GM21528 (cell line): Measurements from ENCODE around the gene RNF111.
"Not testable (repeated sequence)": the region's sequence is repeated elsewhere in the genome, so short reads cannot be mapped to it uniquely, and the experiment has no call there.

ENCODE experiments used
- ATAC-seq: cut with Tn5 transposase; IDR thresholded peaks from one replicate; pipeline ENCODE4 v1.9.1; 2021; ENCODE audit warnings: mild to moderate bottlenecking, moderate library complexity; ENCODE audit not compliant: unreplicated experiment, low FRiP score

Gene RNF111

DNA sequence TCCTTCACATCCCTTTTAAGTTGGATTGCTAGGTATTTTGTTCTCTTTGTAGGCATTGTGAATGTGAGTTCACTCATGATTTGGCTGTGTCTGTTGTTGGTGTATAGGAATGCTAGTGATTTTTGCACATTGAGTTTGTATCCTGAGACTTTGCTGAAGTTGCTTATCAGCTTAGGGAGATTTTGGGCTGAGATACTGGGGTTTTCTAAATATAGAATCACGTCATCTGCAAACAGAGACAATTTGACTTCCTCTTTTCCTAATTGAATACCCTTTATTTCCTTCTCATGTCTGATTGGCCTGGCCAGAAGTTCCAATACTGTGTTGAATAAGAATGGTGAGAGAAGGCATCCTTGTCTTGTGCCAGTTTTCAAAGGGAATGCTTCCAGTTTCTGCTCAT lies 139.8 kb downstream of the RNF111 start:
- not testable (repeated sequence) for ATAC-seq

DNA sequence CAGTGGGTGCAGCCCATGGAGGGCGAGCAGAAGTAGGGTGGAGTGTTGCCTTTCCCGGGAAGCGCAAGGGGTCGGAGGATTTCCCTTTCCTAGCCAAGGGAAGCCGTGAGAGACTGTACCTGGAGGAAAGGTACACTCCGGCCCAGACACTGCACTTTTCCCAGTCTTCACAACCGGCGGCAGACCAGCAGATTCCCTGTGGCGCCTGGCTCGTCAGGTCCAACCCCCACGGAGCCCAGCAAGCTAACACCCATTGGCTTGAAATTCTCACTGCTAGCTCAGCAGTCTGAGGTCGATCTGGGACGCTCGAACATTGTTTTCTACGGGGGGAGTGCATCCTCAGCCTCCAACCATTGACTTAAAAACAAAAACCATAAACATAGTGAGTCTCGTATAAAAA lies 144.0 kb downstream of the RNF111 start:
- no peak for ATAC-seq

DNA sequence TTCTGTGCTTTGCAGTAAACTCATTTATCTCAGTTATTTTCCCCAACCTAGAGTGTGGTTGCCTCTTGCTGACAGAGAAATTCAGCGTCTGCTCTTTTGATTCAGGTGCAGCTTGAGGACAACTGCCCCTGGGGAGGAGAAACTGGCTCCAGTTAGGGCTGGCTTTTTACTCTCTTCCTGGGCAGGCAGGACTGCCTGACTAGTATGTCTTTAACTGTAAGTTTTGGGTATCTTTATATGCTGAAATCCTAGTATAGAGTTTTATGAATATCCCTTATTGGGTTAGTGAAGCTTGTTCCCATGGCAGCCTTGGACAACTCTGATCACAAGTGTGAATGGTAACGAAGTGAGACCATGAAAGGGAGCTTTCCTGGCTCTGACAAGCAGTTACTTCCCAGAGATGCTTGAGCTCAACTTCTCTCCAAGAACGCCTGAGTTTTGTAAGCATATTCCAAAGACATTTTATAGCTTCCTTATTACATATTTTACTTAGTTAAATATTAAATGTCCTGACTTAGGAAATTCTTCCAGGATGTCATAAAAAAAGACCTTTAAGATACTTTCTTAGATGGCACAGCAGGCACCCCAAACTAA lies 144.6 kb downstream of the RNF111 start:
- ATAC-seq: no peak

DNA sequence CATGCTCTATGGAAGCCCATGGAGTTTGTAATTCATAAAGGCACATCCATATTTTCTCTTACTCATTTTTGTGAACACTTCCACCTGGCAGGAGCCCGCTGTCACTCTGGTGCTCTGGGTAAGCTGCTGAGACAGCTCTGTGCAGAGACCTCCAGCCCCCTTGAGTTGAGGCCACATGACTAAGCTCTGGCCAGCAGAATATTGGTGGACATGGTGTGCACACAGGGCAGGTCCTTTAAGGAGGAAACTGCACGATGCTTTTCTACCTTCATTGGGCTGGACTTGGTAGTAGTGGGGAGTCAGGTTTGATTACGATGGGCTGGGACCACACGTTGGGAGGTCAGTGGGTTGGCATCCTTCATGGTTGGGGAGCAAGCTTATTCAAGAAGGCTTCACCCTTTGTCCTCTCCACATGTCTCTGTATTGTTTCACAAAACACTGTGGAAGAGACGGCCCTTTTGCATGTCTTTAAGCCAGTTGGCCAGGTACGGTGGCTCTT lies 146.5 kb downstream of the RNF111 start:
- no peak for ATAC-seq

DNA sequence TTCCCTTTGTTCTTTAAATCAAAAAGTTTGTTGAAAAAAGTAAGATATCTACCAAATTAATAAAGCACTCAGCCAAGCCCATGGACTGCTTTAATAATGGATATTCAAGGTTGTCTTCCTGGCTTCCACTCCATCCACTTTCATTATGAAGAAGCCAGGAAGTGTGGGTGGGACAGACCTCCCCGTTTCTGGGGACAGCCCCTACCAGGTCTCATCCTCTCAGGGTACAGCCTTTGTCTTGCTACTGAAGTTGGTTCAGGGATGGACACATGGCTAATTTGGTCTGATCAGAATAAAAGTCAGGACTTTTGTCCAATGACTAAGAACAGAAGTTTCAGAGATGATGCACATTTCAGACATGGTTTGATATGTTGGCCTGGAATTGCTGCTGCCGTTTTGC lies 150.1 kb downstream of the RNF111 start:
- no peak for ATAC-seq

DNA sequence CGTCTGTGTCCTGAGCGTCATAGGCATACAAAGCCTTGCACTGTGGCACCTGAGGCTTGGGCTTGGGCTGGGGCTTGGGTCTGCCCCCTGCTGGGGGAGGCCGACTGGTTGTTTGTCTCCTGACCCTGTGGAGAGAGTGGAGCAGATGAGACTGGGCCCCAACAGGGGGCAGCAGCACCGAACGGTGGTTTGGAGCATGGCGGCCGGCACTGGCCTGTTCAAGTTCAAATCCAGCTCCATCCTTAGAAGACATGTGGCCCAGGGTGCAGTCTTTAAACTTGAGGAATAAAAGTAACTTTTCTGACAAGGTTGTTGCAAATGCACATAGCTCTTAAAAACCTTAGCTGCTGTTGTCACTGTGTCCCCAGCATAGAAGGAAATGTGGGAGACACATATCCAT lies 150.8 kb downstream of the RNF111 start:
- no peak for ATAC-seq

DNA sequence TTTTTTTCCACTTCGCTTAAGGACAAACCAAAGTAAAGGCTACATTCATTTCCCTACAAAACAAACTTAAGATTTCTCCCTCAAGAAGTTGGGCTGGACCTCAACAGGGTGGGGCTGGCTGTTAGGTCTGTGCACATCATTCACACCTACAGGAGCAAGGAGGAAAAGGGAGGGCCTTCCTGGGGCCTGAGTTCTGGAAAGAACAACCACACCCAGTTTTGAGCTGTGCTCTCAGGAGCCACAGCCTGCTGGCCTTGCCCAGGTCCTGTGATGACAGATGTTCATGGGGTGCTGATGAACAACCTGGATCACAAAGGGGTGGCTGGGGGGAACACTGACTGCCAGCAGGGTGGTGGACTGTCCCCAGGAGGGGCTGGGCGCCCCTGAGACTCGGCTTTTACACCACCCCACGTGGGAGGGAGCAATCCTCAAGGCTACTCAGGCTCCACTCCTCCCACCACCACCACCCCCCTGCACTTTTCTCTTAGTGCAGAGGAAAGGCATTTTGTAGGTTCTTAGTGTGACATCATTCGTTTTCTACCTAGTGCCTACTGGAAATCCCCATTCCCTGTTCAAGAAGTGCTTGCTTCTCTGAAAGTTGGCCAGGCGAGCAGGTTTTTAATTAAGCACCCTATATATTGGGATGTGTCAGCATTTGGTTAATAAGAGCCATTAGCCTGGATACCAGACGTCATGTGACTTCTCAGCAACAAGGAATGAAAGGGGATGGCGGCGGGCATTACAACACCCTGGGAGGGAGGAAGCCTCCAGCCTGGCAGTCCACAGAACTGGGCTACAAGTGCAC lies 153.2 kb downstream of the RNF111 start:
- ATAC-seq: no peak

DNA sequence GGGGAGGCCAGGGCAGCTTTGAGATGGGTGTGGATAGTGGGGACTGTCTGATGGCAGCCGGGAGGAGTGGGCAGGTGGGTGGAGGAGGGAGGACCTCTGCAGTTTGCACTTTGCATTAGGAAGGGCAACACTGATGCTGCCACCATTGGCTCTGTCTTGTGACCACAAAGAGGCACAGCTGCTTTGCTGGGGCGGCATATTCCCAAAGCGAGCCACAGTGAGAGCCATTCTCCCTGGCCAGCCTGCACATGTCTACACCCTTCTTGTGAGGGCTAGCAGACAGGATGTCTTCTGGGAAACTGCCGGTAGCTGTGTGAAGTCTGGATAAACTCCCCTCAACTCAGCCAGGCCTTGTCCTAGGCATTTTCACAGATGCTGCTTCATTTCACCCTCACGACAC lies 155.8 kb downstream of the RNF111 start:
- ATAC-seq: no peak

DNA sequence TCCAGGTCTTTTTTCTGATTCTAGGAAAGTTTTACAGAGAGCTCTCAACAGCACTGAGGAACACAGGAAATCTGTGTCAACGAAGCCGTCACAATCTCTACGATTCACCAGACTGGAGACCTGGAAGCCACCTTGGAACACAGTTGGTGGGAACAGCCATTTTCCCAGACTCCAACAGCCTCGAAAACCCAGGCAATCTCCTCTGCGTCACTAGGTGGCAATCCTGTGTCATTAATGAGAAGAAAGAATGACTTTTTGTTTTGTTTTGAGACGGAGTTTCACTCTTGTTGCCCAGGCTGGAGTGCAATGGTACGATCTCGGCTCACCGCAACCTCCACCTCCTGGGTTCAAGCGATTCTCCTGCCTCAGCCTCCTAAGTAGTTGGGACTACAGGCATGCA lies 157.1 kb downstream of the RNF111 start:
- ATAC-seq: not testable (repeated sequence)
